Effector memory CD8-positive, alpha-beta T cell (primary cell): ENCODE measurements around the gene NDRG2.

ENCODE experiments used
- ATAC-seq: fragments of 150-1000 bp; cut with Tn5 transposase; replicated peaks from 2 replicates; pipeline ENCODE4 v1.10.0; 2021; ENCODE audit warnings: mild to moderate bottlenecking, moderate library complexity
- DNase-seq, 3 experiments: peaks; one replicate each; pipeline ENCODE4 v3.0.0; 2021
- H3K27ac Mint-ChIP-seq, 2 donors: one replicate each; pipeline ENCODE4 v1.8.0; 2022; ENCODE audit warnings: mild to moderate bottlenecking in 2 of 2, mixed read lengths in 2 of 2, moderate library complexity in 2 of 2
- H3K27me3 Mint-ChIP-seq, 2 donors: one replicate each; pipeline ENCODE4 v1.8.0; 2022; ENCODE audit warnings: mixed read lengths in 2 of 2
- H3K36me3 Mint-ChIP-seq: one replicate; pipeline ENCODE4 v1.8.0; 2022; ENCODE audit warnings: mild to moderate bottlenecking, moderate library complexity, mixed read lengths; ENCODE audit not compliant: insufficient read depth
- H3K4me1 Mint-ChIP-seq, 2 donors: one replicate each; pipeline ENCODE4 v1.8.0; 2022; ENCODE audit warnings: low read depth in 2 of 2, mixed read lengths in 2 of 2
- H3K4me3 Mint-ChIP-seq, 2 donors: one replicate each; pipeline ENCODE4 v1.8.0; 2022; ENCODE audit warnings: mild to moderate bottlenecking in 2 of 2, mixed read lengths in 2 of 2, moderate library complexity in 2 of 2
- H3K9me3 Mint-ChIP-seq, 2 donors: one replicate each; pipeline ENCODE4 v1.8.0; 2022; ENCODE audit warnings: mixed read lengths in 2 of 2

Gene NDRG2

DNA sequence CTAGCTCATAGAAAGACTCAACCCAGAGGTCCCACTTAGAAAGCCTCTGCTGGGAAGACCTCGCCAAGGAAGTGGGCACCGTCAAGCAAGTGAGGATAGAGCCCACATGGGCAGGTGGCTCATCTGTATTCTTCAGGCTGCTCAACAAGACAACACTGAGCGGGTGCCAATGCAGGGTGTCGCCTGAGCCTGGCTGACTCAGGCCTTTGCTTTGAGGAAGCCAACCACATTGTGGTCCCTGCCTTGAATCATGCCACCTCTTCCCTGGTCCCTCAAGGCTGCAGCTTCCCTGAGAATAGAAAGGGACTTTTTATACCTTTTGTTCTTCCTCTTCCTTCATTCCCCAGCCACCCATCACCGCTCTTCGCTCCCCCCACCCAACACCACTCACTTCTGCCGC, 11.9 kb upstream of the NDRG2 start:
- Mint-ChIP-seq H3K4me3 (no peak overlapping the region), H3K36me3 (no peaks in the 10 kb centered on the region), H3K27ac (no peak overlapping the region), H3K27me3 (peaks cover 30 to 31% of the 10 kb centered on the region in 2 donors), H3K9me3 (no peaks in the 10 kb centered on the region), H3K4me1 (no peaks in the 10 kb centered on the region)
- DNase-seq = no peak
- ATAC-seq = no peak

DNA sequence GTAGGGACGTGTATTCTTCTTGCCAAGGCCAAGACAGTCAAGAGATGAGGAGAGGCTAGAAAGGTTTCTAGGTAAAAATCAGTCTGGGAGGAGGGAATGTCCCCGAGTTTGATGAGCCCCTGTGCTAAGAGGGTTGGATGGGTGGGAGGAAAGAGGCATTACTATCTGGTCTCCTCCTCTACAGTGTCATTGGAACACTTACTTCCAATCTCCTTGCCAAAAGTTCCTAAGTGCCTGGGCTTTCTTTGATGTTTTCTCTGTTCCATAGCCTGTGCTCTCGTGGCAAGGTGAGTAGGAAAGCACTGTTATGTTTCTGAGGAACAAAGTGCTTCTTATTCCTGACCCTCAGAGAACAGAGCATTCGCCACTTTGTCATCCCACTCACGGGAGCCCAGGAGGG, 9.8 kb upstream of the NDRG2 start, which contains the start of gene RNASE13:
Gene RNASE13, minus strand, starts transcription at position 101 of the 400 bp plus-strand sequence. CDS start 519 bp downstream, outside the sequence.
- DNase-seq (no peak), ATAC-seq (no peak)
- Mint-ChIP-seq H3K4me1 (no peaks in the 10 kb centered on the region), H3K27me3 (peaks cover 30 to 34% of the 10 kb centered on the region in 2 donors), H3K27ac (no peak within 1 kb of the TSS), H3K36me3 (no peaks in the 10 kb centered on the region), H3K4me3 (no peak within 1 kb of the TSS), H3K9me3 (no peaks in the 10 kb centered on the region)

- Mint-ChIP-seq H3K4me3 (no peak overlapping the region), H3K36me3 (no peaks in the 10 kb centered on the region), H3K9me3 (no peaks in the 10 kb centered on the region), H3K4me1 (no peaks in the 10 kb centered on the region), H3K27ac (no peak overlapping the region), H3K27me3 (peaks cover 27 to 34% of the 10 kb centered on the region in 2 donors)
- DNase-seq = no peak
- no peak for ATAC-seq
Measured at GRCh38 chr14:21033133-21033698, 8.4 kb upstream of the NDRG2 start.

DNA sequence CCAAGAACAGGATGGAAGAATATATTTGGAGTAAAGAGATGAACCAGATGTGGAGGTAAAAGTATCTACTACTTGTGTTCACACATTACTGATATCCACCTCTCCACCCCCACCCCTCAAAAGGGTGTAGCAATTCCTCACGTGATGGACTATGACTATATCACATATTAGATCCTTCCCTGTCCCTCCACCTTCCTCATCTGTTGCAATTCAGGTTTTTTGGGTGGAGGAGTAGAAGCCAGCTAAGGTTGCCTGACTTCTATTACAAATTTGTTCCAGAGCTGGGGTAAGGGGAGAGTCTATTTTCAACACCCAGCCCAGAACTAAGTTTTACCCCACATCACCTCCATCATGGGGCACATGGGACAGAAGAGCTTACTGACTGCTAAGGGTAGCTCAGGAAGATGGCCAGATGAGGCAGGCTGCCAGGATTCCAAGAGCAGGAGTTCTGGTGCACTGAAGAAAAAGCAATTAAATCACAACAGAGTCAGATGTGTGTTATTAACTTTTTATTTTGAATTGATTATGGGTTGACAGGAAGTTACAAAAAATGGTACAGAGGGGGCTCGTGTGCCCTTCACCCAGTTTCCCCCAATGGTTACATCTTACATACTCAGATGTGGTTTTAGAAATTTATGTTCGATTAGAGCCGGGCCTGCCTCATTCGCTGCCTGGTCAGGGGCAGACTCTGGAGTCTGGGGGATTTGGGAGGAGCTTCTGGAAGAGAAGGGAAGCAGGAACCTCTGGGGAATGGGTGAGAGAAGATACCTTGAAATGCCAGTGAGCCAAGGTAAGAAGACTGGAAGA, 7.7 kb upstream of the NDRG2 start:
- Mint-ChIP-seq H3K36me3 (no peaks in the 10 kb centered on the region), H3K27me3 (peaks cover 21 to 34% of the 10 kb centered on the region in 2 donors), H3K4me3 (no peak overlapping the region), H3K4me1 (no peaks in the 10 kb centered on the region), H3K27ac (no peak overlapping the region), H3K9me3 (no peaks in the 10 kb centered on the region)
- DNase-seq (no peak), ATAC-seq (no peak)

- H3K4me1 Mint-ChIP-seq = no peaks in the 10 kb centered on the region
- H3K36me3 Mint-ChIP-seq = no peaks in the 10 kb centered on the region
- H3K27ac Mint-ChIP-seq = no peak overlapping the region
- no peak overlapping the region for H3K4me3 Mint-ChIP-seq
- no peaks in the 10 kb centered on the region for H3K9me3 Mint-ChIP-seq
- DNase-seq = no peak
- H3K27me3 Mint-ChIP-seq = peaks cover 12 to 22% of the 10 kb centered on the region in 2 donors
- no peak for ATAC-seq
Measured at GRCh38 chr14:21030531-21030930, 5.7 kb upstream of the NDRG2 start.

- Mint-ChIP-seq H3K4me3 (no peak within 1 kb of the TSS), H3K9me3 (no peaks in the 10 kb centered on the region)
Measured at GRCh38 chr14:21029917-21030316, 5.1 kb upstream of the NDRG2 start, which contains the start of gene TPPP2. TSS of gene TPPP2 (plus strand) at chr14:21030217. CDS start at chr14:21030582, 365 bp downstream.

DNA sequence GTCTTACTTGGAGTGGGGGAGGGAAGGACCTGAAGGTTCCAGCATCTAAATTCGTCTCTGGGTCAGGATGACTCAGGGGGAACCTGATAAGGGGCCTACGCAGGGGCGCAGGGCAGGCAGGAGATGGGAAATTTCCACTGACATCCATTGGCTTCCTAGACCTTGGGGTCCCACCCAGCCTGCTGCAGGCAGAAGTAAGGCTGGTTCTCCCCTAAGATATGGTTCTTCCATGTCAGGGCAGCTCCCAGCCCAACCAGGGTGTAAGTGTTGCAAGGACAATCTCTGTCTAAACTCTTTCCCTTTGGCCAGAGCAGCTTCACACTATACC, 2.1 kb upstream of the NDRG2 start:
- H3K4me1 Mint-ChIP-seq = peaks cover 10 to 15% of the 10 kb centered on the region in 2 donors
- peak overlapping the region; percentile 35 to 45 for H3K4me3 Mint-ChIP-seq
- H3K9me3 Mint-ChIP-seq = no peaks in the 10 kb centered on the region
- H3K27me3 Mint-ChIP-seq = peaks cover 0 to 4% of the 10 kb centered on the region in 2 donors
- peaks cover 6% of the 10 kb centered on the region for H3K36me3 Mint-ChIP-seq
- no peak for DNase-seq
- peak overlapping the region in 1 of 2 donors; percentile 27 for H3K27ac Mint-ChIP-seq
- ATAC-seq = no peak

More at GRCh38 chr14:21029917-21030316, 5.1 kb upstream of the NDRG2 start, which contains the start of gene TPPP2:
- DNase-seq (no peak), ATAC-seq (no peak)
- Mint-ChIP-seq H3K36me3 (no peaks in the 10 kb centered on the region), H3K4me1 (peaks cover 2 to 3% of the 10 kb centered on the region in 2 donors), H3K27me3 (peaks cover 12 to 22% of the 10 kb centered on the region in 2 donors), H3K27ac (no peak within 1 kb of the TSS)

DNA sequence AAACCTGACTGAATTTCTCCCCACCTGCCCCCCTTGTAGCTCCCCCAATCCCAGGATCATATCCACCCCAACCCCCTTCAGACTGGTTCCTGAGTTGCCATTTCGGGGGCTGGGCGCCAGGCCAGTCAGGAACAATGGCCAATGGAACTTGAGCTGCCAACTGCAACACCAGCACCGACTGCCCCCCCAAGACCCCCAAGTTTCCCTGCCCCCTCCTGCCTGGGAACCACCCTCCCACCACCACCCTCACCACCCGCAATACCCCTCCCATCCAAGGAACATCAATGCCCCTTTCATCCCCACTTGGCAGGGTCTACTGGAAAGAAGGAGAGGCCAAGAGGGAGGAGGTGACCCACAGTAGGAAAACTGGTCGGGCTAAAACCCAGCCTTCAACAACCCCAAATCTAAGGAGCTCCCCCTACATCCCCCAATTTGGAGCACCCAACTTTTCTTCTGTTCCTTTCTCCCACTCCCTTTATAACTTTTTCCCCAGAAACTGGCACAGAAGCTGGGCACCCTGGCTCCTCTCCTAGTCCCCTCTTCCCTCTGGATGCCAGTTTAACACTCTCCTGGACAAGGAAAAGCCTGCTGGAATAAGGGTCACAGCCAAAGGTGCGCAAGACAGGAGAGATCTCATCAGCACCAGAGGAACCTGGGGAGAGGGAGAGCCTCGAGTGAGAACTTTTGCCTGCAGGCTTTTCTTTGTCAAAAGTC, 1.6 kb upstream of the NDRG2 start:
- ATAC-seq = no peak

DNA sequence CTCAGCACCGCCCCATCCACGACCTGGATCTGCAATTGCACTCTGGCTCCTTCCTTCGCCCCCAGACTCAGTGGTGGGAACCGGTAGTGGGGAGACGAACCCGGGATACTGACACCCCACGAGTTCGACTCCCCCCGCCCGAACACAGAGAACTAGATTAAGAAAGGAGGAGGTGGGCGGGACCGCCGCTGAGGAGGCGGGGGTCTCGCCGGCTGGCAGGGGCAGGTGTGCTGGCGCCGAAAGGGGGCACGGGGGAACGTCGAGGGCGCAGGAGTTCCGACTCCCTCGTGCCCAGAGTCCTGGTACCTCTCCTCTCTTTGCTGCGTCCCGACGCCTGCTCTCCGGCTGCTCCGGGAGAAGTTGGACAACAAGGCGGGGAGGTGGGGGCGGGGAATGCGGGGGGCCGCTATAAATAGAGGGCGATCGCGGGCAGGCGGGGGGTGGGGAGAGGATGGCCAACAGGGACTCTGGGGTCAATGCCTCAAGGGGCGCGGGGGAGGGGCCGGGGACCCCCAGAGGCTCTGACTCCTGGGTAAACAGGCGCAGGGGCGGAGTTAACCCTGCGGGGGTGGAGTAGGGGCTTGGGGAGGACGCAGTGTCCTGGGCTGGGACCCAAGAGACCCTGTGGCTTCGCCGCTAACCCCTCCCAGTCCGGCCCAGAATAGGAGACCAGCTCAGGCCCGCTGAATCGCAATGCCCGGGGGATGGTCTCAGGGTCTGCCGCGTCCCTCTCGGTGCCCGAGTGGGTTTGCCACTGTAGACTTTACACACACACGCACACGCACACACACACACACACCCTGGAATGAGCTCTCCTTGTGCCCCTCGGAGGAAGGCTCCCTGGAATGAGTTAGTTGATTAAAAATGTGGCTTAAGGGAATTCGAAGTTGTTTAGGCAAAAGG, 761 bp upstream of the NDRG2 start:
- ATAC-seq = no peak
- H3K4me3 Mint-ChIP-seq = peak overlapping the region; percentile 88 to 90
- peaks cover 10 to 15% of the 10 kb centered on the region in 2 donors for H3K4me1 Mint-ChIP-seq
- no peaks in the 10 kb centered on the region for H3K9me3 Mint-ChIP-seq
- H3K27me3 Mint-ChIP-seq = no peaks in the 10 kb centered on the region
- H3K27ac Mint-ChIP-seq = peak overlapping the region; percentile 59 to 64
- peak in 1 of 3 experiments; percentile 12 for DNase-seq
- H3K36me3 Mint-ChIP-seq = peaks cover 6% of the 10 kb centered on the region

More for the DNA sequence above, 1.6 kb upstream of the NDRG2 start:
- peaks cover 10 to 15% of the 10 kb centered on the region in 2 donors for H3K4me1 Mint-ChIP-seq
- H3K27ac Mint-ChIP-seq = peak overlapping the region; percentile 8 to 27
- peaks cover 6% of the 10 kb centered on the region for H3K36me3 Mint-ChIP-seq
- no peak for DNase-seq
- no peaks in the 10 kb centered on the region for H3K9me3 Mint-ChIP-seq
- no peaks in the 10 kb centered on the region for H3K27me3 Mint-ChIP-seq
- H3K4me3 Mint-ChIP-seq = peak overlapping the region; percentile 88 to 90

- H3K4me1 Mint-ChIP-seq = peaks cover 10 to 15% of the 10 kb centered on the region in 2 donors
- no peaks in the 10 kb centered on the region for H3K27me3 Mint-ChIP-seq
- peak overlapping the region; percentile 64 to 72 for H3K27ac Mint-ChIP-seq
- peak overlapping the region; percentile 88 to 90 for H3K4me3 Mint-ChIP-seq
- no peaks in the 10 kb centered on the region for H3K9me3 Mint-ChIP-seq
- peak; percentile 11 for ATAC-seq
- DNase-seq = no peak
- H3K36me3 Mint-ChIP-seq = peaks cover 6% of the 10 kb centered on the region
Measured at GRCh38 chr14:21023817-21024584, 860 bp downstream of the NDRG2 start.

DNA sequence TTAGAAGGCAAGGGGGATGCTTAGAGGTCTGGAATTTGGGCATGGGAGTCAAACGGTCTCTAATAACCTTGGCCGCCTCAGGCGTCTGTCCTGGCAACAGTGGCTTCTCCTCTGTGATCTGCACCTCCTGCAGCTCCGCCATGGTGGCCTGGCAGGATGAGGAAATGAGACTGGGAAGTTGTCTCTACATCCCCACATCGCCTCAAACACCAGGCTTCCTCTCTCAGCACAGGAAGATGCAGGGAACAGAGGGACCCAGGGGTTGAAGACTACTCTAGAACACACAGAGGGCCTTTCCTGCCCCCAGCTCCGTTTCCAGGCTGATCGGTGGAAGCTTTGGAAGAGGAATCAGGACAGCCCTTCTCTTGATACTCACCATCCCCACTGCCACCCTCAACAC, 1.7 kb downstream of the NDRG2 start:
- H3K9me3 Mint-ChIP-seq = no peaks in the 10 kb centered on the region
- peaks cover 6% of the 10 kb centered on the region for H3K36me3 Mint-ChIP-seq
- peak overlapping the region in 1 of 2 donors; percentile 4 for H3K4me3 Mint-ChIP-seq
- DNase-seq (no peak), ATAC-seq (no peak)
- H3K27ac Mint-ChIP-seq = no peak overlapping the region
- H3K27me3 Mint-ChIP-seq = no peaks in the 10 kb centered on the region
- peaks cover 10 to 15% of the 10 kb centered on the region in 2 donors for H3K4me1 Mint-ChIP-seq

- H3K36me3 Mint-ChIP-seq = peaks cover 6% of the 10 kb centered on the region
- H3K4me1 Mint-ChIP-seq = peaks cover 10 to 15% of the 10 kb centered on the region in 2 donors
- DNase-seq = no peak
- H3K27me3 Mint-ChIP-seq = no peaks in the 10 kb centered on the region
- H3K27ac Mint-ChIP-seq = no peak overlapping the region
- H3K9me3 Mint-ChIP-seq = no peaks in the 10 kb centered on the region
- no peak for ATAC-seq
- H3K4me3 Mint-ChIP-seq = peak overlapping the region in 1 of 2 donors; percentile 4
Measured at GRCh38 chr14:21022686-21023085, 2.2 kb downstream of the NDRG2 start.
